Prostate gland (tissue), 2 donors: ENCODE results near the gene PTPN13.

Experiments used
- CTCF ChIP-seq, 4 experiments: fragments of 200-600 bp in 2 of 4; fragments of 450-650 bp in 2 of 4; sonication (generic) in 2 of 4; IDR thresholded peaks; 1 replicate in 3 of 4; 2 replicates in 1 of 4; pipeline ENCODE4 v1.5.1; 2016 to 2019; ENCODE audit warnings: antibody characterized with exemption in 4 of 4, mild to moderate bottlenecking in 2 of 4, moderate library complexity in 2 of 4
- POLR2A ChIP-seq: fragments of 450-650 bp; IDR thresholded peaks from one replicate; pipeline ENCODE4 v1.6.1; 2016; ENCODE audit warnings: antibody characterized with exemption, mild to moderate bottlenecking

DNA sequence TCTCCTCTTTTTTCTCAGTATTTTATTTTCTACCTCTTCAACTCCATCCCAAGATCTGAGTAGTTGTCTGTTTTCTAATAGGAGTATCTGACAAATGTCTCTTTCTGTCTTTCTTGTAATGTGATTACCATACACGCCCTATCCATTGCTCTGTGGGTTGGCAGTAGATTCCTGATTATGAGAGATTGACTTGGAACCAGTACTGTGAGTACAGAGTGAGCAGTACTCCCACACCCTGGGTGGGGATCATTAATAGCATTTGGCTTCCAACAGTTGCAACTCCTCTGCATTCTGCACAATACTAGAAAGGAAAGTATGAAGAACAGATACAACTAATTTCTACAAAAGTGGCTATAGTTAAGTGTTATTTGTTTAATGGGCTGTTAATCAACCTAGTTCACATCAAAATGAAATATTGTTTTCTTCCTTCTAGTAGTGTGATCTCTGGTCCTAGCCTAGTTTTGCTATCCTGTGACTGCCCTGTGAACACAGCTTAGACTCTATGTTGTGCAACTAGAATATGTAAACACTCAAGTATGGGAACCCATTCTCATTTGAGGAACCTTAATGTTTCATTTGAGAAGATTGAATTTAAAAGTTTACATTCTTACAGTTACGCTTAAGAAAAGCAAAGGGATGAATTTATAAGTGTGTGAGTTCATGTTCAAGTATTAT is 112.9 kb downstream of the PTPN13 start:
- TF ChIP-seq CTCF (IDR thresholded peaks at IDR 0.05) (no peak), POLR2A (no peak)
